Neural cell (in vitro differentiated cells): ENCODE measurements around the gene ADAMTS4.

ENCODE experiments used
- TAF1 ChIP-seq: IDR thresholded peaks from 2 replicates; pipeline ENCODE4 v1.6.1; 2012; ENCODE audit warnings: low read depth
- TF ChIP-seq, protein P1 (sequence below): fragments of 450-650 bp; IDR thresholded peaks from 2 replicates; pipeline ENCODE4 v1.5.1; 2014; ENCODE audit warnings: antibody characterized with exemption, mild to moderate bottlenecking, moderate library complexity; ENCODE audit not compliant: poor library complexity, severe bottlenecking

GRCh38 chr1:161227196-161227871, 28.5 kb upstream of the ADAMTS4 start:
- TF ChIP-seq, protein P1, sequence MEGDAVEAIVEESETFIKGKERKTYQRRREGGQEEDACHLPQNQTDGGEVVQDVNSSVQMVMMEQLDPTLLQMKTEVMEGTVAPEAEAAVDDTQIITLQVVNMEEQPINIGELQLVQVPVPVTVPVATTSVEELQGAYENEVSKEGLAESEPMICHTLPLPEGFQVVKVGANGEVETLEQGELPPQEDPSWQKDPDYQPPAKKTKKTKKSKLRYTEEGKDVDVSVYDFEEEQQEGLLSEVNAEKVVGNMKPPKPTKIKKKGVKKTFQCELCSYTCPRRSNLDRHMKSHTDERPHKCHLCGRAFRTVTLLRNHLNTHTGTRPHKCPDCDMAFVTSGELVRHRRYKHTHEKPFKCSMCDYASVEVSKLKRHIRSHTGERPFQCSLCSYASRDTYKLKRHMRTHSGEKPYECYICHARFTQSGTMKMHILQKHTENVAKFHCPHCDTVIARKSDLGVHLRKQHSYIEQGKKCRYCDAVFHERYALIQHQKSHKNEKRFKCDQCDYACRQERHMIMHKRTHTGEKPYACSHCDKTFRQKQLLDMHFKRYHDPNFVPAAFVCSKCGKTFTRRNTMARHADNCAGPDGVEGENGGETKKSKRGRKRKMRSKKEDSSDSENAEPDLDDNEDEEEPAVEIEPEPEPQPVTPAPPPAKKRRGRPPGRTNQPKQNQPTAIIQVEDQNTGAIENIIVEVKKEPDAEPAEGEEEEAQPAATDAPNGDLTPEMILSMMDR: peak; percentile 88
- no peak for TF ChIP-seq TAF1
